Pulmonary artery endothelial cell (primary cell): ENCODE results near the gene GRID1. TPM values are rescaled to one million over a fixed set of nuclear protein-coding genes. Genes with fewer than 3 reads are reported as not detected.
"Not testable (repeated sequence)": the region's sequence is repeated elsewhere in the genome, so short reads cannot be mapped to it uniquely, and the experiment has no call there.

Experiments used
- DNase-seq: peaks from one replicate; pipeline ENCODE4 v3.0.0-alpha.2; 2011; ENCODE audit warnings: low read depth, low spot score
- total RNA-seq: library from RNA; depleted of rRNA; stranded (reverse); fragments of >200 nt; gene quantifications from 2 replicates; pipeline ENCODE4 v1.2.3, GENCODE V29; 2014

The GRID1 gene
- total RNA-seq, 1 donor from 2014 or later, result not detected

DNA sequence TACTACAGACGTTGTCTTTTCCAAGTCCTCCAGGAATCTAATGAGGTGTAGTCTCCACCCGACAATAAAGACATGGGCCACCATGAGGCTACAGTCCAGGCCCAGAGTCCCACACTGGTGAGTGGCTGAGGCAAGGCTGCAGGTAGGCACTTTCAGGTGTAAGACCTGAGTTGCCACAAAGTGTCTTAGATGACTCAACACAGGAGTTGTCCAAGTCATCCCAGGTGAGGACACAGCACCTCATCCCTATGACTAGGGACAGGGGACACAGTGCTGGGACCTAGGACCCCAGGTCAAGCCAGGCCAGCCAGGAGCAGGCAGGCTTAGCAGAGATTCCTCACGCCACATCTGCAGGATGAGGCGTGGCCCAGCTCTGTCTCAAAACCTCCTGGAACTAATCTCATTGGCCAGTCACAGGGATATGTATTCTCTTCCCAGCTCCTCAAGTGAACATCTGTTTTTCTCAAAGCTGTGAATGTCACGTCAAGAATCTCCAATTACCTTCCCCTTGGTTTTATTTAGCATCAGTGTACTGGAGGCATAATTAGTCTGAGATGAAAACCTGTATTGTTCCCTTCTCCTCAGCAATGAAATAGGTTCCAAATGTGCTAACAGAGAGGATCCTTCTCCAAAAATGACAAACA lies 254.6 kb downstream of the GRID1 start:
- no peak for DNase-seq

DNA sequence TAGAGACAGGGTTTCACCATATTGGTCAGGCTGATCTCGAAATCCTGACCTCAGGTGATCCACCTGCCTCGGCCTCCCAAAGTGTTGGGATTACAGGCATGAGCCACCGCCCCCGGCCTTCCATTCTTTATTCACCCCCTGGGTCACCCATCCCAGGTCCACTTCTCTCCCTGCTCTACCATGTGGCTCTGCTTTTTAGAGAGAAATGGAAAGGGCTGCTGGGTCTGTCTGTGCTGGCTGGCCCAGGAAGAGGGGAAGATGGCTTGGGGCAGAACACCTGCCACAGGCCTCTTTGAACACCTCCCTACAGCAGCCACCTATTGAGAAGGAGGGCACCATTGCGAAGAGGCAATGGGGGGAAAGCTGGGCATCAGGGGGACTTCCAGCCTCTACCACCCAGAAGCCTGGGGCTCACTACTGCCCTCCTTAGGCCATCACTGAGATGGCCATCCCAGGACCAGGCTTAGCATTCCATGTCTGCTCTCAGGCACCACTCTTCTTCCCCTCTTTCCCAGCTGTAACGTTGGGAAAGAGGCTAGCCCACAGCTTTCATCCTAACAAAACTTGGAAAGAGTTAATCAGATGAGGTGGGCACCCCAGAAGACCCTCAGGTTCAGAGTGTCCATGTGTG lies 256.3 kb downstream of the GRID1 start:
- DNase-seq, result no peak

DNA sequence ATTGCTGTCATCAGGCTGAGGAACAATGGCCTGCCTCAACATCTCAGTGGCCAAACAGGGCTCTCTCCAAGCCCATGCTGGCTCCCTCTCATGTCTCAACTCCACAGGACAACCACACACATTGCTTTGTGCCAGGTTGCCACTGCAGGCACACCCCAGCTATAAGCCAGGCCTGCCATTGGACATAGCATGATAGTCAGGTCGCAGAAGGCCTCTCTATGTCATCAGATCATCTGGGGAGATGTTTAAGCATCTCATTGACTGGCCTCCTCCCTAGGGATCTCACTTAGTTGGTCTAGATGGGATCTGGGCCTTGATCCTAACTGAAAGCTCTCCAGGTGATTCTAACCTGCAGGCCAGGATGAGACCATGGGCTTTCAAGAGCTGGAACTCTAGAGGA lies 257.2 kb downstream of the GRID1 start:
- no peak for DNase-seq

DNA sequence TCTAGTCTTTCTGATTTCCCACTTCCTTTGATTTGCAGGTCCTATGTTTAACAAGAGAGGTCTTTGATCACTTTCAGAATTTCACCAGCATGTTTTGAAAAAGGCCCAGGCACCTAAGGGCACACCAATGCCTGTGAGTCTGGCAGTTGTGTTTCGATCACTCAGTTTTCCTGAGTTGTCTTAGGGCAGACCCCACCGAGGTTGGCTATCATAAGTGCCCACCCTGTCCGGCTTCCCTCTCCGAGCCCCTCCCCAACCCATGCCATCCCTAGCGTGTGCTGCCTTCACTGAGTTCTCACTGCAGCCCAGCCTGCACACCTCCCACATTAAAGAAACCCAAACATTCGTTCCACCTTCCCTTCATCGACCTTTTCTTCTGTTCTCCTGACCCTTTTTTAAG lies 257.9 kb downstream of the GRID1 start:
- DNase-seq, result no peak

DNA sequence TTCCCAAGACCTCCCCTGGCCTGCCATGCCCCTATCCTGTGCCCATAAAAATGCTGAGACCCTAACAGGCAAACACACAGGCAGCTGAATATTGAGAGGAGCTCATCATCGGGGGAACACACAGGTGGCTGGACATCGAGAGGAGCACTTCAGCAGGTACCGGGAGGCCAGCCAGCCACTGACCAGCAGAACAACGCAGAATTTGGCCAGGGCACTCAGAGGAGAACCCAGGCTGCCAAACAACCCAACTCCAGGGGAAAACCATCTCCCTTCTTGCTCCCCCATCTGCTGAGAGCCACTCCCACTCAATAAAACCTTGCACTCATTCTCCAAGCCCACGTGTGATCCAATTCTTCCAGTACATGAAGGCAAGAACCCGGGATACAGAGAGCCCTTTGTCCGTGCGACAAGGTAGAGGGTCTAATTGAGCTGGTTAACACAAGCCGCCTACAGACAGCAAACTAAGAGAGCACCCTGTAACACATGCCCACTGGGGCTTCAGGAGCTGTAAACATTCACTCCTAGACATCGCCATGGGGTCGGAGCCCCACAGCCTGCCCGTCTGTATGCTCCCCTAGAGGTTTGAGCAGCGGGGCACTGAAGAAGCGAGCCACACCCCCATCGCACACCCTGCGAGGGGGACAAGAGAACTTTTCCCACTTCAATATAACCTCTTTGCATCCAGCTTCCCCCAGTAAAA lies 258.8 kb downstream of the GRID1 start:
- DNase-seq, result not testable (repeated sequence)

DNA sequence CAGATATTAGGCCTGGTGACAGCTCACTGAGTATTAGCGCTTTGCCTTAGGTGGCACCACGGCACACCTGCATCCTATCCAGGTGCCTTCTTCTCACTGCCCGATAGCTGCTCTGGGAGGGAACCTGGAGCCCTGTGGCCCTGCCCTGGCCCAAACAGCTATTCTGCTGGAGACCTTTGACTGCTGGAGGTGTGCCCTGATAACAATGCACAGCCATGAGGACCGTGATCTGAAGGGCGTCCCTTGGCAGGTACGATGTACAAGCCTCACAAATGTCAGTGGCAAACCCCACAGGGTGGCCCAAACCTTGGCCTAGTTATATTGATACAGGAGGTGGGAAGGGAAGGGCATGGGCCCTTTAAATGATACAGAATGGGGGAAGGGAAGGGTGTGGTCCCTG lies 259.5 kb downstream of the GRID1 start:
- DNase-seq, result no peak

DNA sequence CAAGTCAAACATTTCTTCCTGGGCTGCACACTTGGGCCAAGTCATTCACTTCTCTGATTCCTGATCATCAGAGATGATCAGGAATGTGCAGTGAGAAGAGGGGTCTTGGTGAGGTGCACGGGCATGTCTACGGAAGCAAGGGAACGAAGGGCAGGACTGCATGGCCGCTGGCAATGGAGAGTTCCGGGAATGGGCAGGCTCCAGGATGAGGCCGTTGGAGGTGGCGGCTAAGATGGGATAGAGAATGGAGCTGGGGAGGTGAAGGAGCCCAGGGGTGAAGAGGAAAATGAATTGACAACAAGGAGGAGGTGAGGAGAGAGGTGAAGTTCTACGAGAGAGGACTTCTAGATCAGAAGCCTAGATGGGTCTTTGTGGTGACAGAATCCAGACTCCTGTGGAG lies 260.0 kb downstream of the GRID1 start:
- DNase-seq, result no peak

DNA sequence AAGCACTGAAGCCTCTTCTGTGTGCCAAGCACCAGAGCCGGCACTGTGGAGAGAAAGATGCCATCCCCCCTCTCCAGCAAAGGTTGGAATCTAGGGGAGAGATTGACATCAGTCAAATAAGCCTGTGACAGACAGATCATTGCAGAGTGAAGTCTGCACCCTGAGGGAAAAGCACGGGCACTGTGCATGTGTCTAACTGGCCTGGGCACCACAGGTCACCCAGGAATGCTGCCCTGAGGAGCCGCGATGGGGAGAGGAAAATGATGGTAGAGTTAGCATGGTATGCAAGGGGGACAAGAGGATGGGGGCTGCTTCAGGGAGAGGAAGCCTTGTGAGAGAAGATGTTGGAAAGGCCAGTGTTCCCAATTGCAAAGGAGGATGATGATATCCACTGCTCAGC lies 261.0 kb downstream of the GRID1 start:
- no peak for DNase-seq

DNA sequence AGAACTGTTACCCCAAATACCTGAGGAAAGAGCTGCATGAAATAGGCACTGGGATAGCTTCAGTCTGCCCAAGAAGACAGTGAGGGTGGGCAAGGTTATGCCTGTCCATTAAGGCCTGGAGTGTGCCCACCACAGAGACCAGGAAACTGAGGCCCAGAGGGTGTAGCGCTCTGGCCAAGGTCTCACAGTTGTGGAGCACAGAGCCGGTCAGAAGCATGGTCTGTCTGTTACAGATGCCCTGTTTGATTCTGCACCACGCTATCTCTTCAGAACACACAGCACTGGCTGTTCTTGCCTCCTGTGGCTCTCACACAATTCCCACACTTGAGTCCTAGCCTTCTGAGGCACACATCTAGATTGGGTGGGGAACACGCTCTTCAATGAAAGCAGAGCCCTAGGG lies 261.4 kb downstream of the GRID1 start:
- no peak for DNase-seq

DNA sequence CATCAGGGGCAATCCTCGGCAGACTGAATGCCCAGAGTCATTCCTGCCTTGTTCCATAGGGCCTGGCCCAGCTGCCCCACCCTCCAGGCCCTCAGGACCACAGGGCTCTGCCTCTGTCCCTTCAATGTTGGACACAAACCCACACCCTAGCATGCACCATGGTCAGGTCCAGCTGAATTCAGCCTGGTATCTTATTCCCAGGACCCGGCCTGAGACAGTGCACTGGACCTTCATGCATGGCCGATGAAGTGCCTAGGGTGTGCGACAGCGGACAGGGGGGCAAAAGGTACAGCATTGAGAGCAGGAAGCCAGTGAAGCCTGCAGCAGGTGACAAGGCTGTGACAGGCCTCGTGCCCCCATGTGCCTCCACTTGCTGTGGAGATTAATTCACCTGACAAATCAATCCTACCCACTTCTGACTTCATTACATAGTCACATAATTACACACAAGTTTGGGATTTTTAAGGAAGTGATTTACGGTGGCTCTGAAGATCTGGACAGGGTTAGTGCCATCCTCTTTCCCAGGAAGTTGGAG lies 261.9 kb downstream of the GRID1 start:
- no peak for DNase-seq

DNA sequence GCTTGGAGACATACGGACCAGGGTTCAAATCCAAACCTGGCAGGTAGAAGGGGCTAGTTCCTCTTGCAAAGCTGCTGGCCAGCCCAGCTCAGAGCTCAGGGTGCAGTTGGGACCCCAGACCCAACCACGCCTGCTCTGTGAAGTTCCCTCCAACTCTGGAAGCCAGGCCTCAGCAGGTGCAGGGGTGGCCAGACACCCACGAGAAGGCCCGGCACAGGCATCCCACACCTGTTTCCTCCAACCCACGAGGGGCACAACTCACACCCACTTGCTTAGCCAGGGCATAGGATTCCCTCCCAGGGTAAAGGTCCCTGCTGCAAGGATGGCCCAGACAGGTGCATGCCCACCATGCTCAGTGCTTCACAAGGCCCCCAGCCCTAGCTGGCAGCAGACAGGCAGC lies 262.4 kb downstream of the GRID1 start:
- DNase-seq, result no peak

DNA sequence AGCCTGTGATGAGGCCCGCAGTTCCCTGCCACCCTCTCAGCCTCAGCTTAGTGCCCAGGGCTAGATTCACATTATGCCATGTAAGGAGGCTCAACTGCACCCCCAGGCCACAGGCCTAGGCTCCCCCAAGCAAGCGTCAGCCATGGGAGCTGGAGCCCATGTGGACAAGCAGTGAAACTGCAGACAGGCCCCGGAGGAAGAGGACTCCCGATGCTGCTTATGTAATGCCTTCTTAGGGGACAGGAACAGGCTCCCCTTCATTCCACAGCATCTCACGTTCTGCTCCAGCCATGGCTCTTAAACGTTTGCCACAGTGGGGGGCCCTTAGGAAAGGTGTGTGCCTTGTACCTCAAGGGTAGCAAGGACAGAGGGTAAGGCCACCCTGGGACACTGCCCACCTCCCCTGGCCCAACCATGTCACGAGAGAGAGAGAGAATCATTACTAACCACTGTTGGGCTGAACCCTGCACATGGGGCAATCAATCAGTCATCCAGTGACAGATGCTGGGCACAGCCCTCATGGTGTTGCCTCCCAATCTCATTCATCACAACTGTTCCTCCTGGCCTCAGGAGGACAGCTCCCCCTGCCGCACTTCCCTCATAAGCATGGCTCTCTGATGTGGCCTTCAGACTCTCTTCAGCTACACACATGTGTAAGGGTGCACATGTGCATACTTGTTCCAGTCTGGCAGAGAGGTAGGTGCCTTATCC lies 263.0 kb downstream of the GRID1 start:
- DNase-seq, result no peak

DNA sequence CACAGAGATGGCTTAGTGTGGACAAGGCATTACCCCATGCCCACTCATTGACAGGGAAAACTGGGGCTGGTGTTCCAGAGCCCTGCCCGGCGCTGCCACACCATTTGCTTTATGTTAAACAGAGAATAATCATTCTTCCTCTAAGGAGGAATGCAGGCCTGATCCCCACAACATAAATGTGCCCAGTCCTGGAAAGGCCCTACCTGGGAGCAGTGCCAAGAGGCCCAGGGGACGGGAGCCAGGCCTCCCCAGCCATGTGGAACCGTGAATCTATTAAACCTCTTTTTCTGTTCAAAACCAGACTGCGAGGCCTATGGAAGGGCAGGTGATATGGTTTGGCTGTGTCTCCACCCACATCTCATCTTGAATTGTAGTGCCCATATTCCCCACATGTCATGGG lies 264.1 kb downstream of the GRID1 start:
- no peak for DNase-seq

DNA sequence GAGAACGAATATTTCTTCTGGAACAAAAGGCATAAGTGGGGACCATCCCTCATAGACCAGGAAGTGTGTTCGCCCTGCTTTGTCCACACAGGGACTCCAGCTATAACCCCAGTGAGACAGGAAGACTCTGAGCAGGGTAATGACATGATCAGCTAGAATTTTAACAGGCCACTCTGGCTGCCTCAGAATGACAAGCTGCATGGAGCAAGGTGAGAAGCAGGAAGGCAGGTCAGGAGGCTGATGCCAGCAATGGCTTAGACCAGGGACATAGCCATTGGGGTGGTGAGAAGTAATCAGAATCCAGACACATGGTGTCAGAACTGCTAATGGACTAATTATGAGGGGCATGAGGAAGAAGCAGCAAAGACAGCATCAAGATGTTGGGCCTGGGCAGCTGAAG lies 264.6 kb downstream of the GRID1 start:
- DNase-seq, result no peak

DNA sequence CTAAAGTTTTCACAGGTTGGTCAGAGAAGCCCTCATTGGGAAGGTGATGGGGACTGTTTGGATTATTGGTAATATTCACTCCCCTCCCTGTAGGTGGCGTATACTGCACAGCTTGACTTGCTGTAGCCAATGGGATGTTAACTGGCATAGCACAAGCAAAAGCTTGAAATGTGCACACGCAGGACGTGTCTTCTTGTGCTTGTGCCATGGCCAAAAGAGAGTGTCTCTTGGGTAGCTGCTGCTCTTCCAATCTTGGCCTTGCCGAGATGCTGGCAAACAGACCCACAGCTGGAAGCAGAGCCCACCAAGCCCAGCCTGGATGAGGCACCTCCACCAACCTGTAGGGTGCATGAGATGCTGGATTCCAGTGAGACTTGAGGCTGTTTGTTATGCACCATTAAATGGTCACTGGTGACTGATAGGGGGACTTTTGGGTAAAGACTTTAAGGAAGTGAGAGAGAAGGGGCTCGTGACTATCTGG lies 266.0 kb downstream of the GRID1 start:
- no peak for DNase-seq

DNA sequence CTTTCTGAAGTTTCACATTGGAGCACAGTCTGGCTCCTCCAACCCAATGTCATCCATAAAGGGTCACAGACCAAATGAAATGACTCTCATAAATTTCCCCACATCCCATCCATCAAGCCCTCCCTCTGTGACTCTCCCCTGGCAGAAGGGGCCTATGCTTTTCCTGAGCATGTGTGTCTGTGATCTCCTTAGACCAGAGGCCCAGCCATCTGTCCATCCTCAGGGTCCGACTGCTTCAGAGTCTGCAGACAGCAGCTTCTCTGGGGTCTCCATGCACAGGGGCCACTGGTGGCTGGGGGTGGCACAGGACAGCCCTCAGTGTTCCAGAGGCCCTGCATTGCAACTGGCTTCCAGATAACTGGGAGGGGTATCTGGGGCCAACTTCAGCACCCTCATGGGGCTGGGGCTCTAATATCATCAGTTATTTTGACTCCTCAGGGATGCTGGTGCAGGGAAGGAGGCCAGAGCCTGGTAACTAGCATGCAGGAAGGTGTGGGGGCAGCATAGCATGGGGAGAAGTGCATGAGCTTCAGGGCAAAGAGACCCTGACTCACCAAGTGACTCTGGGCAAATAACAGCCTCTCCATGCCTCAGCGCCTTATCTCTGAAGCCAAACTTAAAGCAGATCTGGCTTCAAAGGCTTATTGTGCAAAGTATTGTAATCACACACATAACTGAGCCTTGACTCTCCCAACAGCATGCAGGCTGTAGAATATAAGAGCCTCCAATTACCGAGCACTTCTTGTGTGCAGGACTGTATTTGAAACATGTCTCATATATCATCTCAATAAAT lies 266.9 kb downstream of the GRID1 start:
- no peak for DNase-seq

DNA sequence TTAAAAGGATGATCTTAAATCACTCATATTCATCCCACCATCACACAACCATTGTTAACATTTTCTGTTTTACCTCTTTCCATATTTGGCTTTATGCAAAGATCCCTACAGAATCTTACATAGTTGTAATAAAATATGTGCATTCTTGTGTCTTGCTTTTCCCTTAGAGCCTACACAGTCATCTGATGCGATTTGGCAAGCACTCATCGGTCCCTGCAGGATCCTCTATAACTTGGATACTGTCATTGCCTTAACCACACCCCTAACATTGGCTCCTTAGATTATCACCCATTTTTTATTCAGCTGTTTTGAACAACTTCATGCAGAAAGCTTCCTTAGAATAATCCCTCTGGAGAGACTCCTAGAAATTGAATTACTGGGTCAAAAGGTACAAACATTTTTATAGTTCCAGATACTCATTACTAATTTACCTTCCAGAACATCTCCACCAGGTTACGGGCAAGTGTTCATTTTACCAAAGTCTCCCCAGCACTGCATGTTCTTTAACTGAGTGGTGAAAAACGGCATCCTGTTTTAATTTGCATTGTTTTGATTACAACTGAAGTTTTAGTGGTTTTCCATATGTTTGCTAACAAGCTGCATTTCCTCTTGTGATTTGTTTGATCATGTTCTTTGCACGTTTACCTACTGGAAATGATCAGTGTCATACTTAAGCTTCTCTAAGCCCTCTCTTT lies 268.3 kb downstream of the GRID1 start:
- no peak for DNase-seq

DNA sequence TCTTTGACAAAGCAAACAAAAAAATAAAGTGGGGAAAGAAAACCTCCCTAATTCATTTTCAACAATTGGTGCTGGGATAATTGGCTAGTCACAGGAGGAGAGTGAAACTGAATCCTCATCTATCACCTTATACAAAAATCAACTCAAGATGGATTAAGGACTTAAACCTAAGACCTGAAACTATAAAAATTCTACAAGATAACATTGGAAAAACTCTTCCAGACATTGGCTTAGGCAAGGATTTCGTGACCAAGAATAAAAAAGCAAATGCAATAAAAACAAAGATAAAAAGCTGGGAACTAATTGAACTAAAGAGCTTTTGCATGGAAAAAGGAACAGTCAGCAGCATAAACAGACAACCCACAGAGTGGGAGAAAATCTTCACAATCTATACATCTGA lies 271.5 kb downstream of the GRID1 start:
- not testable (repeated sequence) for DNase-seq

DNA sequence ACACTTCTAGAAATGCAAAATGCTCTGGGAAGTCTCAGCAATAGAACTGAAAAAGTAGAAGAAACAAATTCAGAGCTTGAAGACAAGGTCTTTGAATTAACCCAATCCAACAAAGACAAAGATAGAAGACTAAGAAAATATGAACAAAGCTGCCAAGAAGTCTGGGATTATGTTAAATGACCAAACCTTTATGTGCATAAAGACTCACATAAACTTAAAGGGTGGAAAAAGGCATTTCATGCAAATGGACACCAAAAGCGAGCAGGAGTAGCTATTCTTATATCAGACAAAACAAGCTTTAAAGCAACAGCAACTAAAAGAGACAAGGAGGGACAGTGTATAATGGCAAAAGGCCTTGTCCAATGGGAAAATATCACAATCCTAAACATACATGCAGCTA lies 274.3 kb downstream of the GRID1 start:
- not testable (repeated sequence) for DNase-seq

DNA sequence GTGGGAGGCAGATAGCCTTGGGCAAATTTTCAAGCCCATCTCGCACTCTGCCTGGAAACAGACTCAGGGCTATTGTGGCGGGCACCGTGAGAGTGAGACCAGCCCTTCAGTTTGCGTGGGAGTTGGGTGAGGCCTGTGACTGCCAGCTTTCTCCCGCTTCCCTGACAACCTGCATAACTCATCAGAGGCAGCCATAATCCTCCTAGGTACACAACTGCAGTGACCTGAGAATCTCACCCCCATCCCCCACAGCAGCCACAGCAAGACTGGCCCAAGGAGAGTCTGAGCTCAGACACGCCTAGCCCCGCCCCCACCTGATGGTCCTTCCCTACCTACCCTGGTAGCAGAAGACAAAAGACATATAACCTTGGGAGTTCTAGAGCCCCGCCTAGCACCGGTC lies 275.4 kb downstream of the GRID1 start:
- no peak for DNase-seq
